ENCODE results near the gene NRDE2.

NRDE2 gene

DNA sequence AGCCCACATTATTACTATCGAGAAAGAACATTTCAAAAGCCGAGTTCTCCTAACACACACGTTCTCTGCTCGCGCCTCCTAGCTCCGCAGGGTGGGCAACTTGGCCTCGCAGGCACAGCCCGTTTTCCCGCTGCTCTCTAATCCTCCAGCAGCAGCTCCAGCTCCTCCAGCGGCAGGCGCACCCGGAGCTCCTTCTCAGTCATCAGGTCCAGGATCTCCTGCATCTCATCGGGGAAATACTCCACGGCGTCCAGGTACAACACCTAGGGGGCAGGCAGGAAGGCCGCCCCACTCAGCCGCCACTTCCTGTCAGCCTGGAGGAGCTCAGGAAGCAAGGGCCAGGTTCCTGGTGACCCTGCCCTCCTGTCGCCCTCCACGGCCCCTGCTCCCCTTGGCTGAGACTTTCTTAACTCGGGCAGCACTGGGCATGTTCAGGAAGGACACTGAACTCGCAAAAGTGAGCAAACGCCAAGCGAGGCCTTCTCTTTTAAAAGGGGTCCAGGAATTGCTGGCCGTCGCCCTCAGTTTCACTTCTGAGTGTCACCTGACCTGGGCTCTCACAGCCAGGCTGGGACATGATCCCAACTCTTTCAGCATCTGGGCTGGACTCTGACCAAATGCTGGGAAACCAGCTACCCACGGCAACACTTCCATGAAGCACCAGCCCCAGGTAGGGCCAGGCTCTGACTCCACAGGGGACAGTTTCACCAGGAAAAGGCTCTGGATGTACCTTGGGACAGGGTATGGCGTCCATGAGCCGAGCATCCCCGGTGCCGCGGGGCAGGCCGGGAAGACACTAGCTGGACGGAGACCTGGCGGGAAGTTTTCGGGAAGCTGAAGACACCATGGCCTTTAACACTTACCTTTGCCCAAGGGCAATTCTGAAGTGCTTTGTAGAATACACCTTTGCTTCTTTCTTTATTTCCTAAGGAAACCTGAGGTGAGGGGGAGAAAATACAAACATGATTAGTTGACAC, 53.3 kb downstream of the NRDE2 start:
- no peak overlapping the region for H3K9ac ChIP-seq (ENCODE audit: low read length)
- H3K4me1 ChIP-seq (ENCODE audit: insufficient read depth, low read length), result no peaks in the 10 kb centered on the region
- H3K9me3 ChIP-seq (ENCODE audit: low read length), result no peaks in the 10 kb centered on the region
- no peaks in the 10 kb centered on the region for H3K27me3 ChIP-seq (ENCODE audit: control insufficient read depth in 1 of 2, insufficient read depth in 2 of 2, low read length in 2 of 2)
- no peak overlapping the region for H3K4me3 ChIP-seq (ENCODE audit: low read depth in 1 of 2, low read length in 2 of 2)
- peaks cover 41% of the 10 kb centered on the region for H3K36me3 ChIP-seq (ENCODE audit: insufficient read depth, low read length)
- no peak overlapping the region for H3K27ac ChIP-seq (ENCODE audit: low read depth, low read length)

DNA sequence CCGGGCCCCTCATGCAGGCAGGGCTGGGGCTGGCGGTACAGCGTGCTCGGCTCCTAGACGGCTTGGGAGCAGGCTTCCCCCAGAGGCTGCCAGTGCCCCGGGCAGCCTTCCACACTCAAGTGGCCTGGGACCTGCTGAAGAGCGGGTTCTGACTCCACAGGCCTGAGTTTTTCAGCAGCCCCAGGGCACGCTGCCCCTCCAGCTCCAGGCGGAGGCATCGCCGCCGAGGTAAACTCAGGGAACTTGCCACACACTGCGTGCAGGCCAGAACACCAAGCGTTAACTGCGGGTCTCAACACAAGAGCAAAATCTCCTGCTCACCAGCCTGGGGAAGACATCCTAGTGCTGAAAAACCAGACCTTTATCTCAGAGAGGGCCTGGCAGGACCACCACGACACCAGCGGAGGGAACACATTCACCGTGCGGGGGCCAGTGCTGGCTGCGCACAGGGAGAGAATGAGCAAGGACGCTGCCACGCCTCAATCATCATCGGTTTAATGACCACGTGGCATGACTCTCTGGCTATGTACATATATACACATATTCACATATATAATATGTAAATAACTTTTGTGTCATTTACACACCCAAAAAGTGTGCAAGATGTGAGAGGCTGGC, 54.1 kb downstream of the NRDE2 start:
- Histone ChIP-seq H3K4me1 (ENCODE audit: insufficient read depth, low read length) (no peaks in the 10 kb centered on the region), H3K27ac (ENCODE audit: low read depth, low read length) (no peak overlapping the region), H3K27me3 (ENCODE audit: control insufficient read depth in 1 of 2, insufficient read depth in 2 of 2, low read length in 2 of 2) (no peaks in the 10 kb centered on the region), H3K36me3 (ENCODE audit: insufficient read depth, low read length) (peaks cover 46% of the 10 kb centered on the region), H3K9me3 (ENCODE audit: low read length) (no peaks in the 10 kb centered on the region), H3K4me3 (ENCODE audit: low read depth in 1 of 2, low read length in 2 of 2) (no peak overlapping the region), H3K9ac (ENCODE audit: low read length) (no peak overlapping the region)

DNA sequence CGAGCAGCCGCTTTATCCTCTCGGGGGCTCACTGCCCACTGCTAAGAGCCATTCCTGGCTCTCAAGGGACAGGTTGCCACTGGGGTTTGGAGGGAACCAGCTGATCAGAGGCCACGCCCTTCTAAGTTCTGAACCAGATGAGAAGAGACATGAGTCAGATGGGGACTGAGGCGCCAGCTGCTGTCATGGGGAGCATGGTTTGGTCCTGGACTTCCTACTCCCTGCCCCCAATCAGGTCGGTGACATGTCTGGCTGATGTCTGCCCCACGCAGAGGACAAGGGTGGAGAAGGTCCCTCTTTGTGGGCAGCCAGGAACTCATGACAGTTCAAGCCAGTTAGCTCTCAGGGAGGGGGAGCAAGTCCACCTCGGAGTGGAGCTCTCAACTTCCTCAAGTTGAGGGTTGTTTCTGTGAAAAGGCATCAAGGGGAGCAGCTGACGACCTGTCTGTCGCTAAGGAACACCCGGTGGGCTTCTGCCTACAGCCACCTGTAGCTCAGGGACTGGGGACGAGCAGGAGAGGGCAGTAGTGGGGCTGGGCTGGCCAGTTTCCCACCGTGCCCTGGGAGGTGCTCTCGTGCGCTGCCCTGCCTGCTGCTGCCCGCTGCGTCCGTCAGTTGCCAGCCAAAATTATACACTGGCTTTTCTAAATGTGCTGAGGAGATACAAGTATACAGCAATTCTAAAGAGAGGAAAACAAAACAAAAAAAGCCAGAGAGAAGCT, 54.9 kb downstream of the NRDE2 start:
- Histone ChIP-seq H3K27ac (ENCODE audit: low read depth, low read length) (no peak overlapping the region), H3K27me3 (ENCODE audit: control insufficient read depth in 1 of 2, insufficient read depth in 2 of 2, low read length in 2 of 2) (no peaks in the 10 kb centered on the region), H3K36me3 (ENCODE audit: insufficient read depth, low read length) (peaks cover 49% of the 10 kb centered on the region), H3K9me3 (ENCODE audit: low read length) (no peaks in the 10 kb centered on the region), H3K4me1 (ENCODE audit: insufficient read depth, low read length) (no peaks in the 10 kb centered on the region), H3K9ac (ENCODE audit: low read length) (no peak overlapping the region), H3K4me3 (ENCODE audit: low read depth in 1 of 2, low read length in 2 of 2) (no peak overlapping the region)

DNA sequence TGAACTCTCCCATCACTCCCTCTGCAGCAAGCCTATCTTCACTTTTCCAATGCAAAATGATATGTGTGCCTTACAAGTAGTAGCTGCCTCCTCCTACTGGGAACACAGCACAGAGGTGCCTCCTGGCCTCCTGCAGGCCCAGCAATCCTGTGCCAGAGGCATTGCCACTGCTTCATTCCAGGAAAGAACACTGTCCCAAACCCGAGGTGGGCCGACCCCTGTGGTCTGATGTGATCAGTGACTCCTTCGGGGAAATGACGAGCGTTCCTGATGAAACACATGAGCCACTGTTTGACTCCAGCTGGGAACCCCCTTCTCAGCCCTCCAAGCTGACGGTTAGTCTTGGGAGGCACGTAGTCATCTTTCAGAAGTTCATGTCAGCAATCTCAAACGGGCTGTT, 55.9 kb downstream of the NRDE2 start:
- H3K9ac ChIP-seq (ENCODE audit: low read length), result no peak overlapping the region
- no peaks in the 10 kb centered on the region for H3K27me3 ChIP-seq (ENCODE audit: control insufficient read depth in 1 of 2, insufficient read depth in 2 of 2, low read length in 2 of 2)
- peaks cover 53% of the 10 kb centered on the region for H3K36me3 ChIP-seq (ENCODE audit: insufficient read depth, low read length)
- H3K4me3 ChIP-seq (ENCODE audit: low read depth in 1 of 2, low read length in 2 of 2), result no peak overlapping the region
- no peak overlapping the region for H3K27ac ChIP-seq (ENCODE audit: low read depth, low read length)
- no peaks in the 10 kb centered on the region for H3K9me3 ChIP-seq (ENCODE audit: low read length)
- no peaks in the 10 kb centered on the region for H3K4me1 ChIP-seq (ENCODE audit: insufficient read depth, low read length)

DNA sequence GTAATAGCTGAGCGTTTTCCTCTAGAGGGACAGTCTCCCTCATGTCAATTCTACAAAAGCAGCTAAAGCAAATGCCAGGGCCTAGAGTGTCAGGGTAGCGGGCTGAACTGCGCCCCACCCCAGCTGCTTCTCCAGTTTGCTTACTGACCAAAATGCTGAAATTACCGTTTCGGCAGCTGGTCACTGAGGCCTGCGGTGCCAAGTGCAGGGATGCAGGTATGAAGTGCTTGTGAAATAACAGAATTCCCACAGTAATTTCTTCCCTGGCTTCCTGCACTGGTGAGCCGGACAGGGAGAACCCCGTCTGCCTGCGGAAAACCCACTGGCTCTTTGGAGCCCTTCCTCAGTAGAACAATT, 56.3 kb downstream of the NRDE2 start:
- no peaks in the 10 kb centered on the region for H3K9me3 ChIP-seq (ENCODE audit: low read length)
- H3K27me3 ChIP-seq (ENCODE audit: control insufficient read depth in 1 of 2, insufficient read depth in 2 of 2, low read length in 2 of 2), result no peaks in the 10 kb centered on the region
- no peak overlapping the region for H3K27ac ChIP-seq (ENCODE audit: low read depth, low read length)
- H3K36me3 ChIP-seq (ENCODE audit: insufficient read depth, low read length), result peaks cover 53% of the 10 kb centered on the region
- H3K9ac ChIP-seq (ENCODE audit: low read length), result no peak overlapping the region
- H3K4me3 ChIP-seq (ENCODE audit: low read depth in 1 of 2, low read length in 2 of 2), result no peak overlapping the region
- H3K4me1 ChIP-seq (ENCODE audit: insufficient read depth, low read length), result no peaks in the 10 kb centered on the region

DNA sequence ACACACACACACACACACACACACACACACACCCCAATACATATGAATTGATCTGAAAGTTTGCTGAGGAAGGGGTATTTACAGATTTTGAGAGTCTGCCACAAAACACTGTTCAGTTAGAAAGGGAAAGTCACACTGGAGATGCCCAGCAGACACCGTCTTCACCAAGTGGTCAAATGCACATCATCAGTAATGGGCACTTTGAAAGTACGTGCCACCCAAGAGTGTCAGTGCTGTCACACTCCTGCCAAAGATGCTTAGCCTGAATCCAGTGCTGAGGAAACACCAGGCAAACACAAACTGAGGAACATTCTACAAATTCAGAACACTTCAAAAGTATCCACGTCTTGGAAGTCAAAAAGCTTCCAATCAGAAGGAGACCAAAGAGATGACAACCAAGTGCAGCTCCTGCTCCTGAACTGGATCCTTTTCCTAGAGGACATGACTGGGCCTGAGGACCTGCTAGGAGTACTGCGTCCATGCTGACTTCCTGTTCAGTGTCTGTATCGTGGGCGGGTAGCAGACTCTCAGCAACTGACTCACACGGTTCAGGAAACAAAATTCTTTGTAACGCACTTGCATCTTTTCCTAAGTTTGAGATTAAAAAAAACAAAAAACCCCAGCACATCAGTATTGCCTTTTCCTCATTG, 56.8 kb downstream of the NRDE2 start:
- Histone ChIP-seq H3K4me3 (ENCODE audit: low read depth in 1 of 2, low read length in 2 of 2) (no peak overlapping the region), H3K27me3 (ENCODE audit: control insufficient read depth in 1 of 2, insufficient read depth in 2 of 2, low read length in 2 of 2) (no peaks in the 10 kb centered on the region), H3K9ac (ENCODE audit: low read length) (no peak overlapping the region), H3K27ac (ENCODE audit: low read depth, low read length) (no peak overlapping the region), H3K9me3 (ENCODE audit: low read length) (no peaks in the 10 kb centered on the region), H3K36me3 (ENCODE audit: insufficient read depth, low read length) (peaks cover 55% of the 10 kb centered on the region), H3K4me1 (ENCODE audit: insufficient read depth, low read length) (no peaks in the 10 kb centered on the region)

DNA sequence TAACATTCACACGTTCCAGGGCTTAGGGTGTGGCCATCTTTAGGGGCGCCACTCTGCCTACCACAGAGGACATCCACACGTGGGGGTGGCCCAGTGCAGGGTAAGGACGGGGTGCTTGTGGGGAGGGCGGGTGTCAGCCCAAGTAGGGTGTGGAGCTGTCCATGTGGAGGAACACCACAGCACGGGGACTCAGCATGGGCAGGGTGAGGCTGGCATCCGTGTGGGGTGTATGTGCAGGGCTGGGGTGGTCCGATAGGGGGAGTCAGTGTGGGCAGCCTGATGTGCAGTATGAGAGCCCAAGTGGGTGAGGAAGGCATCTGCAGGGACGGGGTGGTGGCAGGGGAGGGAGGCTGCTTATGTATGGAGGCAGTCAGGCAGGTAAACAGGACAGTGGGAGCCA, 57.7 kb downstream of the NRDE2 start:
- Histone ChIP-seq H3K9me3 (ENCODE audit: low read length) (no peaks in the 10 kb centered on the region), H3K4me3 (ENCODE audit: low read depth in 1 of 2, low read length in 2 of 2) (no peak overlapping the region), H3K36me3 (ENCODE audit: insufficient read depth, low read length) (peaks cover 63% of the 10 kb centered on the region), H3K27me3 (ENCODE audit: control insufficient read depth in 1 of 2, insufficient read depth in 2 of 2, low read length in 2 of 2) (no peaks in the 10 kb centered on the region), H3K27ac (ENCODE audit: low read depth, low read length) (no peak overlapping the region), H3K4me1 (ENCODE audit: insufficient read depth, low read length) (no peaks in the 10 kb centered on the region), H3K9ac (ENCODE audit: low read length) (no peak overlapping the region)

DNA sequence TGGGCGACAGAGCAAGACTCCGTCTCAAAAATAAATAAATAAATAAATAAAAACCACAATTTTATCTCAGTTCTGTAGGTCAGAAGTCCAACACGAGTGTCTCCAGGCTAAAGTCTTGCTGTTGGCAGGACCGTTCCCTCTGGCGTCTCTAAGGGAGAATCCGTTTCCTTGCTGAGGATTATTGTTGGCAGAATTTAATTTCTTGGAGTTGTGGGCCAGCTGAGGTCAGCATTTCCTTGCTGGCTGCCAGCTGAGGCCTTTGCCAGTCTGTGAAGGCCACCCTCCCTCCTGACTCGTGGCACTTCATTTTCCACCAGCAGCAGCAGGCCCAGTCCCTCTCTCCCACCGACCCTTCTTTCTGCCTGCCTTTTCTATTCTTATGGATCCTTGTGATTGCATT, 58.2 kb downstream of the NRDE2 start:
- no peaks in the 10 kb centered on the region for H3K9me3 ChIP-seq (ENCODE audit: low read length)
- H3K4me3 ChIP-seq (ENCODE audit: low read depth in 1 of 2, low read length in 2 of 2), result no peak overlapping the region
- H3K36me3 ChIP-seq (ENCODE audit: insufficient read depth, low read length), result peaks cover 63% of the 10 kb centered on the region
- H3K4me1 ChIP-seq (ENCODE audit: insufficient read depth, low read length), result no peaks in the 10 kb centered on the region
- no peaks in the 10 kb centered on the region for H3K27me3 ChIP-seq (ENCODE audit: control insufficient read depth in 1 of 2, insufficient read depth in 2 of 2, low read length in 2 of 2)
- no peak overlapping the region for H3K9ac ChIP-seq (ENCODE audit: low read length)
- H3K27ac ChIP-seq (ENCODE audit: low read depth, low read length), result no peak overlapping the region

DNA sequence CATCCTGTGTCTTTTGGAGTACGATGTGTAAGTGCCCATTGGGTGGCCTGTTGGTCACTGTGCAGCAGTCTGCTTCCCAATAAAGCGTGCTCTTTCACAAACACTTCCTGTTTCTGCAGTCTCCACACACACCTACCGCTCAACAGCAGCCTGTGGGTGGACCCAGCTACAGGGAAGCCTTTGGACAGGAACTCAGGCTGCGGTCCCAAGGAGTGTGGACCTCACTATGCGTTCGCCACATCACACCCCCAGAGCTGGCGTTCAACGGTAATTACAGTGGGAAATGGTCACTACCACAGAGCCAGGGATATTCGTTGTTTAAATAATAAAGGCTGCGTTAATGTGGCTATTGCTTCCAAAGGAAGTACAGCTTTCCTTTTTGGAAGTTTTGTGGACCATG, 59.2 kb downstream of the NRDE2 start:
- Histone ChIP-seq H3K27ac (ENCODE audit: low read depth, low read length) (no peak overlapping the region), H3K36me3 (ENCODE audit: insufficient read depth, low read length) (peaks cover 63% of the 10 kb centered on the region), H3K4me3 (ENCODE audit: low read depth in 1 of 2, low read length in 2 of 2) (no peak overlapping the region)

DNA sequence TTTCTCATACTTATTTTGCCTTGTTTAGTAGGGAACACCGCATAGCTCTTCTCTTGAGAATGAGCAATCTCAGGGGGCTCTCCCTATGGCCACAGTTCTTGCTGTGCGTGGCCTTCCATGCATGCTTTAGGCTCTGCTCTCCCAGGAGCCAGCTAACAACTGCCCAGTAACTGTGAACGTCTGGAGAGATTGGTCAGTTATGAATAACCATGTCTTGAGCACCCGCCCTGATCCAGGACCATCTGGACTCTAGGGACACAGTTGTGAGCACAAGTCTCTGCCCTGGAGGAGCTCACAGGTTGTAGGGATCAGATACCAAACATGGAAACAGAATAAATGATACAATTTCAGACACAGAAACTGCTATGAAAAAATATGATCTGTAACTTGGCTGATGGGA, 63.3 kb downstream of the NRDE2 start:
- H3K4me3 ChIP-seq (ENCODE audit: low read depth in 1 of 2, low read length in 2 of 2), result no peak overlapping the region
- H3K4me1 ChIP-seq (ENCODE audit: insufficient read depth, low read length), result no peaks in the 10 kb centered on the region
- peaks cover 88% of the 10 kb centered on the region for H3K36me3 ChIP-seq (ENCODE audit: insufficient read depth, low read length)
- H3K27ac ChIP-seq (ENCODE audit: low read depth, low read length), result no peak overlapping the region
- H3K9ac ChIP-seq (ENCODE audit: low read length), result no peak overlapping the region
- H3K9me3 ChIP-seq (ENCODE audit: low read length), result no peaks in the 10 kb centered on the region
- no peaks in the 10 kb centered on the region for H3K27me3 ChIP-seq (ENCODE audit: control insufficient read depth in 1 of 2, insufficient read depth in 2 of 2, low read length in 2 of 2)

More for the DNA sequence above, 59.2 kb downstream of the NRDE2 start:
- H3K9me3 ChIP-seq (ENCODE audit: low read length), result no peaks in the 10 kb centered on the region
- no peaks in the 10 kb centered on the region for H3K4me1 ChIP-seq (ENCODE audit: insufficient read depth, low read length)
- H3K27me3 ChIP-seq (ENCODE audit: control insufficient read depth in 1 of 2, insufficient read depth in 2 of 2, low read length in 2 of 2), result no peaks in the 10 kb centered on the region
- H3K9ac ChIP-seq (ENCODE audit: low read length), result no peak overlapping the region

Measured in muscle layer of colon (tissue), 2 donors.